Activated CD8-positive, alpha-beta memory T cell treated with anti-CD3 and anti-CD28 coated beads, Interleukin-2, amount 50 U/mL, for 1 hour (primary cell): ENCODE data around the gene PDS5B.
A peak's percentile ranks its signal among the peaks of the same experiment; 100 is the strongest.
"Not testable (repeated sequence)": the region's sequence is repeated elsewhere in the genome, so short reads cannot be mapped to it uniquely, and the experiment has no call there.

Experiments used
- DNase-seq: peaks from one replicate; pipeline ENCODE4 v3.0.0-alpha.2; 2020; ENCODE audit errors: extremely low read depth

PDS5B gene

DNA sequence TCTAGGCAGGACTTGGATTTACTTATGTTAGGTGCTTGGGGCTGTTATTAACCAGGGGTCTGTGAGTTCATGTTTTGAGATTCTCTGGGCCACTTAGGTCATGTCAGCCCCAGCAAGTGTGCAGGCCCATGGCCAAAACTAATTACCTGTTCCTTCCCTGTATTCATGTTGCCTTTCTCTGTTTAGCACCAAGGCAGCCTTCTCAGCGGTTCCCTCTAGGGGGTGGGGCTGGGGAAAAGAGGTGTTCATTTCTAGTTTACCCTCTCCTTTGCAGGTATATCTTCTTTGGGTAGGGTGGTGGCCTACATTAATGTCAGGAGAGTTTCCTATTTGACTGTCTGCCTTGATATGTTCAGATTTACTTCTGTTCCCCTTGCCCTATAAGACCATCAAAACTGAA lies 61.7 kb downstream of the PDS5B start:
- DNase-seq, result no peak

DNA sequence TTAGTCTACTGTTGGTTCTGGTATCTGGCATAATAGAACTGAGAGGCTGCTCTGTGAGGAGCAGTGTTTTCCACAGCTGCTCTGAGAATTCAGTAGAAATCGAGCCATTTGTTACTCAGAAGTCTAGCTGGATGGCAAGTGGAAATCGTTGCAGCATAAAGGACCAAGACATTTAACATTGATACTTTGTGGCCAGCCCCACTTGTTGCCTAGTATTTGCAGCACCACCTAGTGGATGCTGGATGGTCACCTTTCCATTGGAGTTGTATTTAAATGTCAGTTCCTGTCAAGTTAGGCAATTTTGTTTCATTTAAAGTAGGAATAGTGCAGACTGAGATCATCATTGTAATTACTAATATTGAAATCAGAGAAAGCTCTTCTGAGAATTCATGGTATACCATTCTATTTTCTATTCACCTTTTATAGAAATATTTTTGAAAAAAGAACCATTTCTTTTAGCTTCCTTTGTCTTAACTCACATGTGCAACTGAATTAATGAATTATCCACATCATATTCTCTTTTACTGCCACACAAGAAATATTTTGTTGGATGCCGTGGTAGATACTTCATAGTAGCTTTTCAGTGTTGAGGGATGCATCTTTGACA lies 64.6 kb downstream of the PDS5B start:
- DNase-seq, result peak; percentile 13

DNA sequence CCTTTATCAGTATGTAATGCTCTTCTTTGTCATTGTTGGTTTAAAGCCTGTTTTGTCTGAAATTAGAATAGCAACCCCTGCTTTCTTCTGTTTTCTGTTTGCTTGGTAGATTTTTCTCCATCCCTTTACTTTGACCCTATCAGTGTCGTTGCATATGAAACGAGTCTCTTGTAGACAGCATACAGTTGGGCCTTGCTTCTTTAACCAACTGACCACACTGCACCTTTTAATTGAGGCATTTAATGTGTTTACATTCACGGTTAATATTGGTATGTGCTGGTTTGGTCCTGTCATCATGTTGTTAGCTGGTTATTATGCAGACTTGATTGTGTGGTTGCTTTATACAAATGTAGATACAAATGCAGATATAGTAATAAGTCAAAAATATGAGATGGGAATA lies 71.1 kb downstream of the PDS5B start:
- DNase-seq, result no peak

DNA sequence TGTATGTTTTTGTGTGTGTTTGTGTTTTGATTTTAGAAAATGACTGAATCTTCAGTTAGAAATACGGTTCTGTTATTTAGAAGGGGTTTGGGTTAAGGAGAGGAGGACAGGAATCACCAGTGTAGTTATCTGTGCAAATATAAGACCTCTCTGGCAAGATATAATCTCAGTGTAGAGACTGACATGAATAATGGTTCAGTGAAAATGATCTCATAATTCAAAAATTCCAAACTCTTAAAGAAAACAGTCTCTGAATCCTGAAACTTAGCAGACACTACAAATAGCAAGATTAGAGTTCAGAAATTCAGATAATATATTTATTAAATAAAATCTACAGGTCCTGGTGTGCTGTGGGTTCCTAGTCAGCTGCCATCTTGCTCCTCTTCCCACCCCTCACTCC lies 73.5 kb downstream of the PDS5B start:
- DNase-seq, result no peak

DNA sequence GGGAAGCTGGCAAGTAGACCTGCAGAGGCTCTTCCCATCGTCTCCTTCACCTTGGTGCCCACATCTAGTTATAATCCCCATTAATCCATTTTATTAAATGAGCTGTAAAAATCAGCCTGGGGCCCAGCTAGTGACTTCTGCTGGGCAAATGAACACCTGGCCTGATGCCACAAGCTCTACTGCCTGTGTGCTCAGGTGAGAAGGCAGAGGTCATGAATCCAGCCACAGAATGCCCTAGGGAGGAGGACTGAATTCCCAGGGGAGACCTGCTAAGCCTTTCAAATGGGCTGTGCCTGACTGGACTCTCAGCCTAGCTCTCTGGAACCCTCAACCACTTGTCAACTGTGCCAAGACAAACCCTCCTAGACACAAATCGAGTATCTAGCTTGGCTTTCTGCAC lies 74.0 kb downstream of the PDS5B start:
- no peak for DNase-seq

DNA sequence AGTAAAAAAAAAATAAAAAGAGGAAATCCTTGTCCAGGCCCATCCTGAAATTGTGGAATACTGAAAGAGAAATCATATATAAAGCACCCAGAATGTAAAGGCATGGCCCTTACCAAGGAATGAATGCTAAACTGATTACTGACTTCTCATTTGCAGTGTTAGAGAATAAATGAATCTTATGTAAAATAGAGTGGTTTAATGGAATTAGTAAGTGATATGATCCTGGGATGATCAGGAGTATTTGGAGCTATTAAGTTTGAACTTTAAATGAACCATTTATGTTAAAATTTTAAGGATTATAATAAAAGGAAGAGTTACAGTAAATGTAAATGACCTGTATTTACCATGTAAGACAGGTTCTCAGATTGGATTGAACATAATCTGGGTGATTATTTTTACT lies 75.4 kb downstream of the PDS5B start:
- DNase-seq, result no peak

DNA sequence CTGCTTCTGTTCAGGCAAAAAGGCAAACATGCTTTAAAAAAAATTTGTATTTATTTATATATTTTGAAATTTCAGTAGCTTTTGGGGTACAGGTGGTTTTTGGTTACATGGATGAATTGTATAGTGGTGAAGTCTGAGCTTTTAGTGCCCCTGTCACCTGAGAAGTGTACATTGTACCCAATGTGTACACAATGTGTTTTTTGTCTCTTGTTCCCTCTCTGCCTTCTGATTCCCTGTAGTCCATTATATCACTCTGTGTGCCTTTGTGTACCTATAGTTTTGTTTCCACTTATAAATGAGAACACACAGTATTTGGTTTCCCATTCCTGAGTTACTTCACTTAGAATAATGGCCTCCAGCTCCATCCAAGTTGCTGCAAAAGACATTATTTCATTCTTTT lies 77.4 kb downstream of the PDS5B start:
- no peak for DNase-seq

DNA sequence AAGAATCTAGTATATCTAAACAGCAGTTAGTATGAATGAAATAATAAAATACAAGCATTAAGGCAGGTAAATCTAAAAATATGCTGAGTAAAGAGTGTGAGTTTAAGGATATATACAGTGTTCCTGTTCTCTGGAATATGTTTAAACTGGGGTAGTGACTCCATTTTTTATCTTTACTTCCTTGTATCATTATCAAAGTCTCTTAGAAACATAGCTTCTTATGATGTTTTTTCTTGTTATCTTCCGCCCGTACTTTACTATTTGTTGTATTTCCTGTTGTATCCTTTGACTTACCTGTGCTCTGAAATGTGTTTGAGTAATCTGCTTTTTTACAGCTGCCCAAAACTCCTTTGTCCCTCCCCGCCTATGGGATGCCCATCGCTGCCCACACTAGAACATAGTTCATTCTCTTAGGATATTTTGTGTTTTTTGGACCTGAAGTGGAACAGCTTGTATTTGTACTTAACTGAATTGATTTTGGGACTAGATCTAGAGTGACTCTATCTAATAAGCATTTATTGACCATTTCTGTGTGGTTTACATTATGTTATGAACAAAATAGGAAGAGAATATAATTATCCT lies 80.8 kb downstream of the PDS5B start:
- DNase-seq, result no peak

DNA sequence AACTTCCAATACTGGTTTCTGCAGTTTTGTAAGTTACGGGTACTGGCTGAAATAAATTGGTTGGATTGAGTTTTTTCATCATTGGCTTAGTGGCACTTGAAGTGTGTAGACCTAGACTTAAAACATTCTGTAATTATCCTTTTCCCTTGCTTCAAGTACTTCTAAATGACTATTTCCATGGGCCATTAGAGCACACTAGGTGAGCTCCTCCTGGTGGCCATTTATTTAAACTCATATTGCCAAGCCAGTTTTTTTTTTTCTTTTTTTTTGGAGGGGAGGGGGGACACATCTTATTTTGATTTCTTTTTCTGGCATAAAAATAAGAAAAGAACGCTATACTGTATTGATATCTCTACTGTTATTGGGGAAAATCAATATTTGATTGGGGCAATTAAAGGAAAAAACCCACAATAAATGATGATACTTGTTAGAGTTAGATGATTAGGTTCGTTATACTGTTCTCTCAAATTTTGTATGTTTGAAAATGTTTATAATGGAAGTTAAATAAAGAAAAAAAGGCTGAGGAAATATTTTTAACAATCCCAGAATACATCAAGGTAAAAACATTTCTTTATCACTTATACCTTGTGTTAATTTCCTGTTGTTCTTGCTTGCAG lies 82.9 kb downstream of the PDS5B start:
- DNase-seq, result no peak

DNA sequence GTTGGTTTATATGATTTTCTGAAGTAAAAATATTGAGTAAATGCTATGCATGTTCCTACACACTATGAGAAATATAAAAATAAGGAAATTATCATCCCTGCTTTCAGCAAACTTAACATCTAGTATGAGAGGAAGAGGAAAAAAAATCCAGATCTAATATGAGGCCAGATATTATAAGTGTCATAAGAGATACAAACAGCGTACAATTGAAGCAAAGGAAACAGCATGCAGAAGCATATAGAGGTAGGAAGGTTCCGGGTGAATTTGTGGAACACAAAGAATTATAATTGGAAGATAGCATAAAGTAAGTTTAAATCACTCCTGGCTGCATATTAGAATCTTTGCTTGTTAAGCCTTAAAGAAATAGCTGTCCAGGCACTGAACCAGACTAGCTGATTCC lies 88.3 kb downstream of the PDS5B start:
- no peak for DNase-seq

DNA sequence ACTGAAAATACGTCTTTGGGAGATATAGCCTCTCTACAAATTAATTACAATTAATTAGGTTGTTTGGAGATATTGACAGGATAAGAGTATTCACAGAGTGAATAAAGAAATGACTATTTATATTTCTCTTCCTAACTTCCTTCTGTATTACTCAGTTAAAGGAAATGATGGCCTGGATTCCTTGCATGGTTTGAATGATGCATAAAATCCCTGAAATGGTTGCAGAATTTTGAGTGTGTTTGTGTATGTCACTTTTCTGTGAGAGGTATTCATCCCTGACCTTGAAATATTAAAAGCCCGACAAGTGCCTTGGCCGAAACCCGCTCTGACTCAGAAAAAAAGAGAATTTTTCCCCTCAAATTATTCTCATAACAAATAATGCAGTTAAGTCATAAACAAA lies 90.0 kb downstream of the PDS5B start:
- DNase-seq, result no peak

DNA sequence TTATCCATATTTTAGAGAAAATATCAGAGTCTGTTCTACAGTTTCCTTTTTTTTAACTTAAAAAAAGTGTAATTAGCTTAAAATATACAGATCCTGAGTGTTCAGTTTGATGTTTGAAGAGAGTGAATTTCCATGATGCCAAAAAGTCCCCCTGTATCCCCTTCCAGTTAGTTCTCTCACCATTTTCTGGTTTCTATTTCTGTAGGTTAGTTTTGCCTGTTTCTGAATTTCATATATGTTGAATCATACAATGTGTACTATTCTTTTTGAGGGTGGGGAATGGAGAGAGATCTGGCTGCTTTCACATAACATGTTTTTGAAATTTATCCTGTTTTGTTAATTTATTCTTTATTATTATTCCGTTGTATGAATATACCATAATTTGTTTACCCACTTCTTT lies 95.9 kb downstream of the PDS5B start:
- DNase-seq, result no peak

DNA sequence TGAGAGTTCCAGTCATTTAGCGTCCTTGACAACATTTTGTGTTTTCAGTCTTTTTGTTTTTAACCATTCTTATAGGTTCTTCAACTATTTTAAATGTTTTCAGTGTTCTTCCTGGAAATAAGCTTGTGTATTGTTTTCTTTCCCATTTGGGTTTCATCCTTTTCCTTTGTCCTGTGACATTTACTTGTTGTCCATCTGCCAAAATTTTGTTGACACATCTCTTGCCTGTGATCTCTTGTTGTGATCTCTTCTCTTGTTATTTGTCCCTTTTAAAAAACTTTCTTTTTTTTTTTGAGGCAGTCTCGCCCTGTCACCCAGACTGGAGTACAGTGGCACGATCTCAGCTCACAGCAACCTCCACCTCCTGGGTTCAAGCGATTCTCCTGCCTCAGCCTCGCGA lies 96.5 kb downstream of the PDS5B start:
- DNase-seq, result no peak

DNA sequence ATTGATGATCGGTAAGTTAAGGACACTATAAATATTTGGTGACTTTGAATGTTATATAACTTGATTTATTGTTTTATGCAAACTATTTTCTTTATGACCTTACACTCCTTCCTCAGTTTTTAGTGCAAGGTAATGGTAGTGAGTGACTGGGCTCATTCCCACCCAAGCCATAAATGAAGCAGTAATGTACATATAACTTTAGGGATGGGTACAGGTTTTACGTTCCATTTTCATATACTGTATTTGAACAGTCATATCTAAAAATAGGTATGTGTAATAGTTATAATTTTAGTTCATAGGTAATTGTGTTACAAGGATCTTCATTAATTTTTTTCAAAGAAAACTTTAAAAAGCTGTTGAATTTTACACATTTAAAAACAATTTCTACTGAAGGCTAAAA lies 101.0 kb downstream of the PDS5B start:
- DNase-seq, result no peak

DNA sequence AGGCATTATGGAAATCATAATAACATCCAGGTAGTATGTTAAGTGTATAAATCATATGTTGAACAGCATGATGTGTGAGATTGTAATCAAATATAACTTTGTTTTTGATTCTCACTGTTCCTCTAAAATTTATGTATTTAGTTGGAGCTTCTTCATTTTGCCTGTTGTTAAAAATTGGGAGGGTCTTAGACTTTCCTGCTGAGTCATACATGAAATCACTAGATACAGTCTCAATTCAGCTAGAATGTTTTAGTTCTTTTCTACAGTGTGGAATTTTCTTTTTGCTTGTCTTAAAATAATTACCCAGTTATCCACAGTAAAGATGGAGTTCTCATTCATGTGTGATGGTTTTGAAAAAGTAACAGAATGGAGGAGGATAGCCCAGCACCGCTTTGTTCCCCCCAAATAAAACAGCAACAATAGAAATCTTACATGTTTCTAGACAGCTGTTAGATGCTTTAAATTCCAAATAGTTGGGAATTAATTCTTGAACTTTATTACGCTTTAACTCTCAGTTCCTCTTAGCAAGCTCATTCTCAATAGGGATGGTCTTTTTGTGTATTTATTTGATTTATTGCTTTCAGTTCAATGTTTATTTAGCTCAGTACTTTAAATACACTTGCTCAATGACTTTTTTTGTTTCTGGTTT lies 109.5 kb downstream of the PDS5B start:
- no peak for DNase-seq

DNA sequence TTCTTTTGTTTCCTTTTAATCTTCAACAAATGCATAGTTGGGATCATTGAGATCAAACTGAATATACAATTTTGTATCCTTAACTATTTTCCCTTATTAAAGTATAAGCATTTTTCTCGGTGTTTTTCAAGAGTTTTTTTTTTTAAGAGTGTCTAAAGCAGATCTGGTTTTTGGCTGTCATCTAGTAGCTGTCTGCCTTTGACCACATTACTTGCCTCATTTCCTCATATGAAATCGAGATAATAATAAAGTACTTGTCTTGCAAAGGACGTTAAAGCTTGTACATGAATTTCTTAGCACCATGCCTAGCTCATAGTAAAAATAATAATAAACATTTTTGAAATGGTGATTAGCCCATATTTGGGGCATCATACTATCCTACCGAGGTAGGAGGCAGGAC lies 121.2 kb downstream of the PDS5B start:
- no peak for DNase-seq

DNA sequence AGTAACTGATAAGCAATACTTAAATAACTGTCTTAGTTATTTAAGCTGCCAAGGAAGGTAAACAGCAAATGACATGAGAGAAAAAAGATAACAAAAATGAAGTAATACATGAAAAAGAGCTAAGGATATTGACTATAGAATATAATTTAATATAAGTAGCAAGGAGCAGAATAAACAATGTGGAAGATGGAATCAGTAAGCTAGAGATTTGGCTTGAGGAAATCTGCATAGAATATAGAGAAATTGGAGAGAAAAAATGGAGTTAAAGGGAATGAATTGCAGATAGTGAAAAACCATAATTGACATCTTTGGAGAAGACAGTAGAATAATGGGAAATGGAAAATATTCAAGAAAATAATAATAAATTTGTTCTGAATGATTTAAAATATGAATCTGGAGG lies 127.1 kb downstream of the PDS5B start:
- DNase-seq, result no peak

DNA sequence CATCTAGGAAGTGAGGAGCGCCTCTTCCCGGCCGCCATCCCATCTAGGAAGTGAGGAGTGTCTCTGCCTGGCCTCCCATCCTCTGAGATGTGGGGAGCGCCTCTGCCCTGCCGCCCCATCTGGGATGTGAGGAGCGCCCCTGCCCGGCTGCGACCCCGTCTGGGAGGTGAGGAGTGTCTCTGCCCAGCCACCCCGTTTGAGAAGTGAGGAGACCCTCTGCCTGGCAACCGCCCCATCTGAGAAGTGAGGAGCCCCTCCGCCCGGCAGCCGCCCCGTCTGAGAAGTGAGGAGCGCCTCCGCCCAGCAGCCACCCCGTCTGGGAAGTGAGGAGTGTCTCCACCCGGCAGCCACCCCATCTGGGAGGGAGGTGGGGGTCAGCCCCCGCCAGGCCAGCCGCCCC lies 129.9 kb downstream of the PDS5B start:
- DNase-seq, result not testable (repeated sequence)

DNA sequence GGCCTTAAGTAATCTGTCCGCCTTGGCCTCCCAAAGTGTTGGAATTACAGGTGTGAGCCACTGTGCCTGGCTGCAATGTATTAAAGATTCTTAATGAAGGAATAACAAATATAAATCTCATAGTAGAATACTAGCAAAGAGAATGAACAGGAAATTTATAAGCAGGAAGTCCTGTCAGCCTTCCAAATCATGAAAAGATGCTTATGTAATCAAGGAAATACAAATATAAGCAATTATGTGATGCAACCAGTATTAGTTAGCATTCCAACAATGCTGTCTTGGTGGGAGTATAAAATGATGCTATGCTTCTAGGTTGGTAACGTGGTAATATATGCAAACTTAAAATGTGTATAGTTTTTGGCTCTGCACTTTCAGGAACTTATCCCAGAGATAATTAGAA lies 133.8 kb downstream of the PDS5B start:
- DNase-seq, result no peak

DNA sequence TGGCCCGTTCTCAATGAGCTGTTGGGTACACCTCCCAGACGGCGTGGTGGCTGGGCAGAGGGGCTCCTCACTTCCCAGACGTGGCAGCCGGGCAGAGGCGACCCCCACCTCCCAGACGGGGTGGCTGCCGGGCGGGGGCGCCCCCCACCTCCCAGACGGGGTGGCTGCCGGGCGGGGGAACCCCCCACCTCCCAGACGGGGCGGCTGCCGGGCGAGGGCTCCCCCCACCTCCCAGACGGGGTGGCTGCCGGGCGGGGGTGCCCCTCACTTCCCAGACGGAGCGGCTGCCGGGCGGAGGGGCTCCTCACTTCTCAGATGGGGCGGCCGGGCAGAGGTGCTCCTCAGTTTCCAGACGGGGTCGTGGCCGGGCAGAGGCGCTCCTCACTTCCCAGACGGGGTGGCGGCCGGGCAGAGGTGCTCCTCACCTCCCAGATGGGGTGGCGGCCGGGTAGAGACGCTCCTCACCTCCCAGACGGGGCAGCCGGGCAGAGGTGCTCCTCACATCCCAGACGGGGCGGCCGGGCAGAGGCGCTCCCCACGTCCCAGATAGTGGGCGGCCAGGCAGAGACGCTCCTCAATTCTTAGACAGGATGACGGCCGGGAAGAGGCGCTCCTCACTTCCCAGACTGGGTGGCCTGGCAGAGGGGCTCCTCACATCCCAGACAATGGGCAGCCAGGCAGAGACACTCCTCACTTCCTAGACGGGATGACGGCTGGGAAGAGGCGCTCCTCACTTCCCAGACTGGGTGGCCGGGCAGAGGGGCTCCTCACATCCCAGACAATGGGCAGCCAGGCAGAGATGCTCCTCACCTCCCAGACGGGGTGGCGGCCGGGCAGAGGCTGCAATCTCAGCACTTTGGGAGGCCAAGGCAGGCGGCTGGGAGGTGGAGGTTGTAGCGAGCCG lies 135.1 kb downstream of the PDS5B start:
- DNase-seq, result not testable (repeated sequence)

DNA sequence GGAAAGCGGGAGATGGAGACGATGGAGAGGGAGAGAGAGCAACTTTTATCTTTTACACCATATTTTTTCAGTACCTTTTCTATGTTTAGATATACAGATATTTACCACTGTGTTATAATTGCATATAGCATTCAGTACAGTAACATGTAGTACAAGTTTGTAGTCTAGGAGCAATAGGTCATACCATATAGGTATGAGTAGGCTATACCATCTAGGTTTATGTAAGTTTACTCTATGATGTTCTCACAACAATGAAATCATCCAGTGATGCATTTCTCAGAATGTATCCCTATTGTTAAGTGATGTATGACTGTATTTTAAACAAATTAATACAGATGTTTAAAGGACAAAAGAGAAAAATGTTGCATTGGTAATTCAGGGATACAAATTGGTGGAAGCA lies 136.1 kb downstream of the PDS5B start:
- DNase-seq, result no peak

DNA sequence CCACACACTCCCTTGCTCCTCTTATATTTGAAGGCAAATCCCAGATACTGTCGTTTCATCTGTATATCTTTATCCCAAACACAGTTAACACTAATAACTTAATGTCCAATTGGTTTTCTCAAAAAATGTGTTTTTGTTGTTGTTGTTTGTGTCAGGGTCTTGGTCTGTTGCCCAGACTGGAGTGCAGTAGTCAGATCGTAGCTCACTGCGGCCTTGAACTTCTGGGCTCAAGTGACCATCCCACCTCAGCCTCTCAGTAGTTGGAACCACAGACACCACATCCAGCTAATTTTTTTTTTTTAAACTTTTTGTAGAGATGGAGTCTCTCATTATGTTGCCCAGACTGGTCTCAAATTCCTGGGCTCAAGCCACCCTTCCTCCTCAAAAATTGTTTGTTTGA lies 137.7 kb downstream of the PDS5B start:
- DNase-seq, result no peak
